Activated T-cell treated with anti-CD3 and anti-CD28 coated beads, Interleukin-2, amount 50 U/mL, for 72 hours (primary cell): ENCODE measurements around the gene PGR. TPM values are rescaled to one million over a fixed set of nuclear protein-coding genes. Genes with fewer than 3 reads are reported as not detected.
"Not testable (repeated sequence)": the region's sequence is repeated elsewhere in the genome, so short reads cannot be mapped to it uniquely, and the experiment has no call there.

Experiments used
- ATAC-seq, 2 donors: fragments of 150-1000 bp; cut with Tn5 transposase; replicated peaks in 1 of 2; 2 replicates each; pipeline ENCODE4 v1.10.0; 2021; ENCODE audit warnings: moderate library complexity in 2 of 2, mild to moderate bottlenecking in 1 of 2
- DNase-seq, 2 donors: peaks; one replicate each; pipeline ENCODE4 v3.0.0; 2021 to 2022; ENCODE audit warnings: mixed read lengths in 1 of 2
- H3K27ac Mint-ChIP-seq: one replicate; pipeline ENCODE4 v1.8.0; 2022; ENCODE audit warnings: mild to moderate bottlenecking, moderate library complexity, mixed read lengths
- H3K27me3 Mint-ChIP-seq: one replicate; pipeline ENCODE4 v1.8.0; 2022; ENCODE audit warnings: low read depth, mixed read lengths
- H3K36me3 Mint-ChIP-seq, 2 donors: one replicate each; pipeline ENCODE4 v1.8.0; 2022; ENCODE audit warnings: mixed read lengths in 2 of 2, mild to moderate bottlenecking in 1 of 2; ENCODE audit not compliant: insufficient read depth in 2 of 2
- H3K4me1 Mint-ChIP-seq: one replicate; pipeline ENCODE4 v1.8.0; 2022; ENCODE audit warnings: low read depth, mixed read lengths
- H3K4me3 Mint-ChIP-seq, 2 donors: one replicate each; pipeline ENCODE4 v1.8.0; 2022; ENCODE audit warnings: mild to moderate bottlenecking in 2 of 2, mixed read lengths in 2 of 2, moderate library complexity in 2 of 2
- H3K9me3 Mint-ChIP-seq, 2 donors: one replicate each; pipeline ENCODE4 v1.8.0; 2022; ENCODE audit warnings: mixed read lengths in 2 of 2
- total RNA-seq, 2 donors: library from RNA; stranded (reverse); gene quantifications; one replicate each; pipeline ENCODE4 v1.2.3, GENCODE V29; 2022

PGR gene
- total RNA-seq, 2 donors from 2014 or later = not detected

DNA sequence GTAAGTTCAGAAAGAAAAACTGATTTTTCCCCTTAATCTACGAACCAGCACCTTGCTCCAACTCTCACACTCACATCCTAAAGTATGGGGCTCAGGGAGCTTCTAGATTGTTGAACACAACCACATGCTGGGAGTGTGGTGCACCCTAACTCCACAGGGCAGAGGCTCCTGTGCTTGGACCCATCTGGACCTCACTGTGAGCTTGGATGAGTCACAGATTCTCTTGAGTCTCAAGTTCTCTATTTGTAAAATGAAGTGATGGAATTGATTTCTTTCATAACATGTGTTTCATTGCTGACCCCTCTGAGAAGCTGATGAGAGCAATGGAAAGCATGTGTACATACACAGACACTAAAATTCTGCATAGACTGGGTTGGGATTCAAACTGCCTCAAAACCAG is 109.7 kb downstream of the PGR start:
- Mint-ChIP-seq H3K4me1 (no peaks in the 10 kb centered on the region), H3K36me3 (no peaks in the 10 kb centered on the region), H3K9me3 (peaks cover 0 to 2% of the 10 kb centered on the region in 2 donors), H3K27me3 (no peaks in the 10 kb centered on the region), H3K4me3 (no peak overlapping the region), H3K27ac (no peak overlapping the region)
- DNase-seq (no peak), ATAC-seq (no peak)

DNA sequence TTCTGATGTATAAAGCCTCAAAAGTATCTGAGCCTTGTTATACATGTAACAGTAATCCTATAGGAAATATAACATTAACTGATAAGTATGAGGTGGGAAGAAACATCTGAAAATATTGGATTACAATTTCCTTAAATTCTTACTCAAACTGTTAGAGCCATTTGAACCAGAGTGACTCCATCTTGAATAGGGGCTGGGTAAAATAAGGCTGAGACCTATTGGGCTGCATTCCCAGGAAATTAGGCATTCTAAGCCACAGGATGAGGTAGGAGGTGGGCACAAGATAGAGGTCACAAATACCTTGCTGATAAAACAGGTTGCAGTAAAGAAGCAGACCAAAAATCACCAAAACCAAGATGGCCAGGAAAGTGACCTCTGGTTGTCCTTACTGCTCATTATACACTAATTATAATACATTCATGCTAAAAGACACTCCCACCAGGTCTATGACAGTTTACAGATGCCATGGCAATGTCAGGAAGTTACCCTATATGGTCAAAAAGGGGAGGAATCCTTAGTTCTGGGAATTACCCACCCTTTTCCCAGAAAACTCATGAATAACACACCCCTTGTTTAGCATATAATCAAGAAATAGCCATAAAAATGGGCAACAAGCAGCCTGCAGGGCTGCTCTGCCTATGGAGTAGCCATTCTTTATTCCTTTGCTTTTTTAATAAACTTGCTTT is 114.9 kb downstream of the PGR start:
- H3K36me3 Mint-ChIP-seq = no peaks in the 10 kb centered on the region
- ATAC-seq (no peak), DNase-seq (no peak)
- no peaks in the 10 kb centered on the region for H3K27me3 Mint-ChIP-seq
- H3K4me1 Mint-ChIP-seq = no peaks in the 10 kb centered on the region
- peaks cover 2 to 7% of the 10 kb centered on the region in 2 donors for H3K9me3 Mint-ChIP-seq
- H3K27ac Mint-ChIP-seq = no peak overlapping the region
- H3K4me3 Mint-ChIP-seq = no peak overlapping the region

DNA sequence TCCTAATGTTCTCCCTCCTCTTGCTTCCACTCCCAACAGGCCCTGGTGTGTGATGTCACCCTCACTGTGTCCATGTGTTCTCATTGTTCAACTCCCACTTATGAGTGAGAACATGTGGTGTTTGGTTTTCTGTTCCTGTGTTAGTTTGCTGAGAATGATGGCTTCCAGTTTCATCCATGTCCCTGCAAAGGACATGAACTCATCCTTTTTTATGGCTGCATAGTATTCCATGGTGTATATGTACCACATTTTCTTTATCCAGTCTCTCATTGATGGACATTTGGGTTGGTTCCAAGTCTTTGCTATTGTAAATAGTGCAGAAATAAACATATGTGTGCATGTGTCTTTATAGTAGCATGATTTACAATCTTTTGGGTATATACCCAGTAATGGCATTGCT is 115.9 kb downstream of the PGR start:
- ATAC-seq, H3K9me3 Mint-ChIP-seq, H3K4me3 Mint-ChIP-seq, H3K27me3 Mint-ChIP-seq, DNase-seq, H3K27ac Mint-ChIP-seq, H3K36me3 Mint-ChIP-seq, H3K4me1 Mint-ChIP-seq: not testable (repeated sequence)

DNA sequence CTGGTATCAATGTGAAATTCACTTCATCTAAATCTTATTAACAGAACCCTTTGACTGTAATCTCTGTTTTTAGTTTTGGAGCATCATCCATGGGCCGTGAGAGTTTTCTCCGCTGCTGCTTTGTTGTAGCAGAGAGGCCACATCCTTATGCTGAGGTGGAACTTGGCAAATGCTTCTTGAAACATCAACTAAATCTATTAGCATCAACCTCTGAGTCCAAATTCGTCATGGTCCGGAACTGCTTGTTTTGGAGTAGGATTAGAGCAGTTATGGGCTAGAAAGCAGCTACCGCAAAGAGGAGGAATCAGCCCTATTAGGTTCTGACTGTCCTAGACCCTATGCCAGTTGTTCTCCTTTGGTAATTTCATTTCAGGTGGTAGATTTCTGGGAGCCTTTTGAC is 117.7 kb downstream of the PGR start:
- Mint-ChIP-seq H3K36me3 (no peaks in the 10 kb centered on the region), H3K4me1 (no peaks in the 10 kb centered on the region), H3K27me3 (no peaks in the 10 kb centered on the region), H3K9me3 (peaks cover 2 to 7% of the 10 kb centered on the region in 2 donors), H3K4me3 (no peak overlapping the region), H3K27ac (no peak overlapping the region)
- ATAC-seq (no peak), DNase-seq (no peak)

DNA sequence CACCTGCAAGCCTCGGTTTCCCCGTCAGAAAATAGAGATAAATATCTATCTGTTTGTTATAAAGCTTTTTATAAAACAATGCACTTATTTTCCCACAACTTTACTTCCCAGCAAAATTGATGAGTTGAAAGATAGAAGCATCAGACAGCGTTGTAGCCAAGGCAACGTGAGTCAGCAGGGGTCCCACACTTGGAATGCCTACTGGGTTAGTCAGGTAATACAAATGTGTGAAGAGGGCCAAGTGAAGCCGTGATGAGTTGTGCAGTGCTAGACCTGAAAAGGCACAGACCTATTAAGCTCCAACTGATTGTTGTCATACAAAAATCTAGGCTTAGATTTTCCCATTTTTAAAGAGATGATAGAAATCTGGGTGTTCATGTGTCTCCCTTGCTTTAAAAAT is 118.7 kb downstream of the PGR start:
- no peak overlapping the region for H3K4me3 Mint-ChIP-seq
- H3K27me3 Mint-ChIP-seq = no peaks in the 10 kb centered on the region
- DNase-seq (no peak), ATAC-seq (no peak)
- no peak overlapping the region for H3K27ac Mint-ChIP-seq
- peaks cover 2 to 4% of the 10 kb centered on the region in 2 donors for H3K9me3 Mint-ChIP-seq
- H3K4me1 Mint-ChIP-seq = no peaks in the 10 kb centered on the region
- no peaks in the 10 kb centered on the region for H3K36me3 Mint-ChIP-seq

DNA sequence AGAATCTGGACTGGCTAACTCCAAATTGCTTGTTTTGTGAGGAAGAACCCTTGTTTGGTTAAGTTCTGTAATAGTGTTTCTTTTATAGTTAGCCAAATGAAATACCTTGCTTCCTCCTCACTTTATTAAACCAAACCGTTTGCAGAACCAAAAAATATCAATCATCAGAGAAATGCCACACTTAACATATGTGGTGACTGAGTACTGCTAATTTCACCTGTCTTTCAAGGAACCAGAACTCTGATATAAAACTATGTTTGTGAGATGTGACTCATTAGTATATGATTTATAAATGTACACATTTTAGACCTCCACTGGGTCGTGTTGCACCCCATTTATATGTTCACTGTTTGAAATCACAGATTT is 119.9 kb downstream of the PGR start:
- no peaks in the 10 kb centered on the region for H3K4me1 Mint-ChIP-seq
- no peaks in the 10 kb centered on the region for H3K27me3 Mint-ChIP-seq
- H3K9me3 Mint-ChIP-seq = peaks cover 2 to 4% of the 10 kb centered on the region in 2 donors
- DNase-seq (no peak), ATAC-seq (no peak)
- no peak overlapping the region for H3K27ac Mint-ChIP-seq
- no peak overlapping the region for H3K4me3 Mint-ChIP-seq
- no peaks in the 10 kb centered on the region for H3K36me3 Mint-ChIP-seq

DNA sequence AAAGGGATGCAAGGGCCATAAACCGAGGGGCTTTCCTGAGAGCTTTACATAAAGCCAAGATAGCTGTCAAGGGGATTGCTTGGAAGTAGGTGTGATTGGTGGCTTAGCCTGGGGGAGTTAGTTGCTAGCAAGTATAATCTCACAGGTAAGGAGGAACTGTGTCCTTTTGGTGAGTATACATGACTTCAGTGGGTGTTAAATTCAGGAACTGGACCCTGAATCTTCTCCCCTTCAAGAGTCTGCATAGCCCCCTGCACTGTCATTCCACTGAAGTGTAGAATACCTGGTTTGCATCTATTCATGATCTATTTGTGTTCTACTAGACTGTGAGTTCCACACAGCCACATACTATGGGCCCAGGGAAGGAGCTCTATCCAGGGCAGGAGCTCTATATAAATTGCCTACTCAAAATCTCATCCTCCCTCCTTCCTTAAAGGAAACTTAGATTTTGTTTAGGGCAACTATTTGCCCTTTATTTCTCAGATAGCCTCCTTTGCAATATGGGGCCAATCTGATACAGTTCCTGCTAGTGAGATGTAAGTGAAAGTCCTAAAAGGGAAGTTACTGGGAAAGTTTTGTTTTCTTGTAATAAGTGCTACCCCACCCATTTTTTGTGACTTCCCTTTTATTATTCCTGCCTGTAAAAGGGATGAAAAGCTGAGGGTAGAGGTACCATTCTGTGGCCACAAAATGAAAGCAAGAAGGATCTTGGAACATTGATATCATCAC is 120.5 kb downstream of the PGR start:
- no peaks in the 10 kb centered on the region for H3K27me3 Mint-ChIP-seq
- peaks cover 2 to 4% of the 10 kb centered on the region in 2 donors for H3K9me3 Mint-ChIP-seq
- no peaks in the 10 kb centered on the region for H3K4me1 Mint-ChIP-seq
- no peak overlapping the region for H3K4me3 Mint-ChIP-seq
- ATAC-seq = no peak
- H3K27ac Mint-ChIP-seq = no peak overlapping the region
- H3K36me3 Mint-ChIP-seq = no peaks in the 10 kb centered on the region
- no peak for DNase-seq

DNA sequence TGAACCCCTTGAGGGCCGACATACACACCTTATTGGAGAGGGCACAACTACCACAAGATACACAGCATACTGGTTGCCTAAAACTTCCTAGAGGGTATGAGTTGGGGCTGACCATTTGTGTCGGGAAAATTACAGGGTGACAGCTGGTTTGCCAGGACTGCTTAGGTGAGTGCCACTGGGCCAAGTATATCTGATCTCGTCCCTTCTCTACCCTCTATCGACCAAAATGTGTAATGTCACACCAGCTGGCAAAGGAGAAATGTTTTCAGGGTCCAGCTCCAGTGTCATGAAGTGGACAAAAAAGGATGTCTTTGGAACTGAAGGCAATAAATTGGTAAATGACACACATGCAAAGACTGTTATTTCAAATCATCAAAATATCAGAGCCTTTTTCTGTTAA is 126.1 kb downstream of the PGR start:
- Mint-ChIP-seq H3K4me3 (no peak overlapping the region), H3K9me3 (peaks cover 0 to 2% of the 10 kb centered on the region in 2 donors), H3K27me3 (no peaks in the 10 kb centered on the region), H3K4me1 (no peaks in the 10 kb centered on the region), H3K27ac (no peak overlapping the region), H3K36me3 (no peaks in the 10 kb centered on the region)
- no peak for DNase-seq
- ATAC-seq = no peak

DNA sequence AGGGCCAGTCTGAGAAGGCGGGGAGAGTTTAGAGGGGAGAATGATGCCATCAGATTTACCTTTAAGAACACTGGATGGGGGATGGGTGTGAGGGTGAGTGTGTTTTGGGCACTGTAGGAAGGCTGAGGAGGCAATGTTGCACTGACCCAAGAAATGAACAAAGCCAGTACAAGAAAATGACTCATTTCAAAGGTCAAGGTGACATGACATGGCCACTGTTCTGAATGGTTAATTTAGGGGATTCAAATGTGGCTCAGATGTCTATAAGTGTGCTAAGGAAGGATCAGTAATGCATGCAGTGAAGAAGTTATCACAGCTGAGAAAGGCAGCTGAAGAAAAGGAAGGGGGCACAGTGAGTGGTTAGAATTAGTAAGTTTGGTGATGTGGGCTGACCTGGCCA is 129.9 kb downstream of the PGR start:
- Mint-ChIP-seq H3K36me3 (no peaks in the 10 kb centered on the region), H3K4me1 (no peaks in the 10 kb centered on the region), H3K9me3 (peaks cover 1 to 2% of the 10 kb centered on the region in 2 donors), H3K27ac (no peak overlapping the region), H3K27me3 (no peaks in the 10 kb centered on the region), H3K4me3 (no peak overlapping the region)
- ATAC-seq (no peak), DNase-seq (no peak)

DNA sequence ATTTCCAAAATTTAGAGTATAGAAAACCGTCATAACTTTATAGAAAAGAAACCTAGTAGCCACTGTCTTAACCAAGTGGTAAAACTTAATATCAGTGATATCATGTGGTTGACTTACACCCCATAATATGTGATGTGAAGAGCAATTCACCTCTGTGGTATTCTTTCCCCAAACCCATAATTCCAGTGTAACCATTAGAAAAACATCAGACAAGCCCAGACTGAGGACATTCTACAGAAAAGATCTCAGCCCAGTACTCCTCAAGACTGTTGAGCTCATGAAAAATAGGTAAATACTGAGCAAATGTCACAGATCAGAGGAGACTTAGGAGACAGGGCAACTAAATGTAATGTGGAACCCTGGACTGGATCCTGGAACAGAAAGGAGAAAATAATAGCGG is 134.6 kb downstream of the PGR start:
- H3K36me3 Mint-ChIP-seq = no peaks in the 10 kb centered on the region
- no peaks in the 10 kb centered on the region for H3K27me3 Mint-ChIP-seq
- H3K4me3 Mint-ChIP-seq = no peak overlapping the region
- H3K4me1 Mint-ChIP-seq = no peaks in the 10 kb centered on the region
- DNase-seq = no peak
- H3K9me3 Mint-ChIP-seq = peaks cover 0 to 1% of the 10 kb centered on the region in 2 donors
- no peak for ATAC-seq
- no peak overlapping the region for H3K27ac Mint-ChIP-seq

DNA sequence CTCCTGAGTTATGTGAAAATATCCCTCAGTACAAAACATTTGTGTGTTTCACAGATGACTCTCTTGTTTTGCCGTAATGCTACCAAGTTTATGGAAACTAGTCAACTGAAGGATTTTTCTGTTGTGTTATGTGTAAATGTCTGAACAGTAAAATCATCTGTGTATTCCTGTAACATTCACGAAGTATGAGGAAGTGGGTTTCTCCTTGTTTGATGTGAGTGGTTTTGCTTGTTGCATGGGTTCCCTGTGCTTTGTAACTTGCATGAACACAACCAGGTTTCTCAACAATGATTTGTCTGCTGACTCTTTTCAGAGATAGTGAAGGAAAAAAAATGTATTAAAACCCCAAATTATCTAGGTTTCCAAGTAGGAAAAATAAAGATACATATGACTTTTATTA is 138.1 kb downstream of the PGR start:
- Mint-ChIP-seq H3K4me3 (no peak overlapping the region), H3K27ac (no peak overlapping the region)

DNA sequence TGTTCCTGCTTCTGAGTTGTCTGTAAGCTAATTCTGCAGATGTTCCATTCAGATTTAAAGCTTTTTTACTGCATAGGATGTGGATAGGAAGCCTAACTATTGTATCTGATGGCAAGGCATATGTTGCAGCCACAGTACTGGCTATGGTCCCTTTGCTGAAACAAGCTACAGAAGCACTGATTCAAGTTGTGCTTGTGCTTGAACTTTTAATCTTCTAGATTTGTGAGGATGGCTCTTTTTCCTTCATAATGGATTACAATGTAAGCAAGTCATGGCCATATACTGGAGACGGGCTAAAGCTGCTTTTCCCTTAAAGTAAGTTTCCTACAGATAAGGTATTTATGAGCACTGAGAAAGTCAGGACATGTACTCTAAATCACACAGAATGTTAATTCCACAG is 138.7 kb downstream of the PGR start:
- Mint-ChIP-seq H3K27me3 (no peaks in the 10 kb centered on the region), H3K4me1 (no peaks in the 10 kb centered on the region), H3K4me3 (no peak overlapping the region), H3K9me3 (peaks cover 2 to 3% of the 10 kb centered on the region in 2 donors), H3K27ac (no peak overlapping the region), H3K36me3 (no peaks in the 10 kb centered on the region)
- DNase-seq (no peak), ATAC-seq (no peak)

More for the DNA sequence above, 138.1 kb downstream of the PGR start:
- Mint-ChIP-seq H3K27me3 (no peaks in the 10 kb centered on the region), H3K4me1 (no peaks in the 10 kb centered on the region), H3K36me3 (no peaks in the 10 kb centered on the region), H3K9me3 (peaks cover 0 to 2% of the 10 kb centered on the region in 2 donors)
- ATAC-seq (no peak), DNase-seq (no peak)

DNA sequence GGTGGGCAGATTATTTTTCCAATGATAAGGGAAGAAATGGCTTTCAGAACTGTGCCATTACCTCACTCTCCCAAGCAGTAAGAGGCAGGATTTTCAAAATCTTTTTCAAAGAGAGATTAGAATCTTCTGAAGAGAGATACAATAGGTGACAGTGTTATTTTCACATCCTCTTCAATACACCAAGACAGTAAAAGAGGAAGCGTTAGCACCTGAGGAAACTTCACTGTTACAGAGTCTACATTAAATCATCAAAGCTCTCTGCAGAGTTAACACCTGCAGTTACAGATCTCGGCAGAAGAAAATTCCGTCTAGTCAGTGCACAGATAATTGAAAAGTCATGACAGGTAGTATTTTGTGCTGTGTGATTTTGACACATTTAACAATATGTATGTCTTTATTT is 144.9 kb downstream of the PGR start:
- Mint-ChIP-seq H3K4me3 (no peak overlapping the region), H3K27ac (no peak overlapping the region), H3K36me3 (no peaks in the 10 kb centered on the region), H3K27me3 (no peaks in the 10 kb centered on the region), H3K9me3 (peaks cover 4% of the 10 kb centered on the region in 2 donors), H3K4me1 (no peaks in the 10 kb centered on the region)
- no peak for ATAC-seq
- no peak for DNase-seq
